ENCODE data around the gene TSPEAR.

Gene TSPEAR

DNA sequence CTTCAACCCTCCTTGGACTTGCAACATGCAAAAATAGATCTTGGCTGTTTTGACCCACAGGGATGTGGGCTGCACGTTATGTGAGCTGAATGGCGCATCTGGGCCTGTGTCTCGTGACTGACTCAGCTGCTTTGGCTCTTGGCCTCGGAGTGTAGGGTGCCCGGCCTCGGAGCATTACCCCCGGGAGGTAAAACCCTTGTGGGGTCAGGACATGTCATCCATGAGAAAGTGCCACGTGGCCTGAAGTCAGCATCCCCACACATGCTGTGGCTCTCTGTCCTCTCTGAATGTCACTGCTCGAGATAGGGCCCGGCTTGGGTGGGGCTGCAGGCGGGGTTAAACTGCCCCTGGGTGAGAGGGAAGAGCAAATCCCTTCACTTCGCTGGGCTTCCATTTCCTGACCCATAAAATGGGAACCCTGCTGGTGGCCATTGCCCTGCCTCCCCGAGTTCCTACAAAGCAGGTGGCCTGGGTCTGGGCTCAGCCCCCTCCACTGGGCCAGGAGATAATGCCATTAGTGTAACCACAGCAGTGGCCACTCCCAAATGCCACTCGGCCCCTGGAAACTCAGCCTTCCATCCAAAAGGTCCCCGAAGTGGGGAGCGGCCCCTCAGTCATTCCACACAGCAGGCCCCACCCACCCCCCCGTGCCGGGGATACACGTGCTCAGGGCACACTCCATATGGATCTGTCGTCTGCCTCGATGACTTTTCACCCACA is 22.8 kb upstream of the TSPEAR start:
- no peak for TF ChIP-seq CTCF (IDR thresholded peaks at IDR 0.05; ENCODE audit: insufficient read depth, low read depth, low read length, missing control alignments)
- DNase-seq (ENCODE audit: low read depth): no peak
- no peak overlapping the region for H3K4me3 ChIP-seq (ENCODE audit: low read length)

GRCh38 chr21:44732956-44733355 is 21.6 kb upstream of the TSPEAR start:
- DNase-seq (ENCODE audit: low read depth): no peak
- H3K4me3 ChIP-seq (ENCODE audit: low read length): no peak overlapping the region
- TF ChIP-seq CTCF (IDR thresholded peaks at IDR 0.05; ENCODE audit: insufficient read depth, low read depth, low read length, missing control alignments): no peak

DNA sequence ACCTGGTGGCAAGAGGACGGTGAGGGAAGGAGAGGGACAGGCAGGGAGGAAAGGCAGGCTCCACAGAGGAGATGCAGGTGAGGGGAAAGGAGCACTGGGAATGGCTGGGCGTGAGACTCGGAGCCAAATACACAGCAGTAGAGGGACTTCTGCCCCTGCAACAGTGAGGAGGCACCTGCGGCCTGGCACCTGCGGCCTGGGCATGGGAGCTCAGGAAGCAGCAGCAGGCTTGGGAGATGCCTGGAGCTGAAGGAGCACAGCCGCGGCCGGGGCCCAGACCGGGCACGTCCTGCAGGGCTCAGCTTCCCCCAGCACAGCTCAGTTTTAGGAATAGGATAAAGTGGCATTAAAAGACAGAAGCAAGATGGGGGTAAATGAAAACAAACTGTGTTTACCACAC is 20.9 kb upstream of the TSPEAR start:
- DNase-seq (ENCODE audit: low read depth): no peak
- TF ChIP-seq CTCF (IDR thresholded peaks at IDR 0.05; ENCODE audit: insufficient read depth, low read depth, low read length, missing control alignments): no peak
- no peak overlapping the region for H3K4me3 ChIP-seq (ENCODE audit: low read length)

- no peak for DNase-seq (ENCODE audit: low read depth)
- no peak overlapping the region for H3K4me3 ChIP-seq (ENCODE audit: low read length)
- TF ChIP-seq CTCF (IDR thresholded peaks at IDR 0.05; ENCODE audit: insufficient read depth, low read depth, low read length, missing control alignments): no peak
These were observed 19.7 kb upstream of the TSPEAR start for GRCh38 chr21:44730951-44731579.

DNA sequence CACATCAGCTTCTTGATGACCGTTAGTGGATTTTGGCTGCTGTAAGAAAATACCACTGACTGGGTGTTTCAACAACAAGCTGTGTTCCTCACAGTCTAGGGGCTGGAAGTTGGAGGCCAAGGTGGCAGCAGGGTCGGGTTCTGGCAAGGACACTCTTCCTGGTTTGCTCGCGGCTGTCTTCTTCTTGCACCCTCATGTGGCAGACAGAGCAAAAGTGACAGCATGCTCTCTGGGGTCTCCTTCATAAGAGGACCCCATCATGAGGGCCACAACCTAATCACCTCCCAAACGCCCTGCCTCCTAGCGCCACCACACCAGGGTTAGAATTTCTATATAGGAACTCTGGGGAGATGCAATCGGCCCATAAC is 18.6 kb upstream of the TSPEAR start:
- TF ChIP-seq CTCF (IDR thresholded peaks at IDR 0.05; ENCODE audit: insufficient read depth, low read depth, low read length, missing control alignments): no peak
- no peak overlapping the region for H3K4me3 ChIP-seq (ENCODE audit: low read length)
- DNase-seq (ENCODE audit: low read depth): no peak

- no peak for DNase-seq (ENCODE audit: low read depth)
- H3K4me3 ChIP-seq (ENCODE audit: low read length): no peak overlapping the region
- TF ChIP-seq CTCF (IDR thresholded peaks at IDR 0.05; ENCODE audit: insufficient read depth, low read depth, low read length, missing control alignments): no peak
These were observed 18.1 kb upstream of the TSPEAR start for GRCh38 chr21:44729336-44730027.
